Middle frontal gyrus (tissue), 1 donor: ENCODE measurements around the gene CYP26C1.

Source experiments
- DNase-seq: peaks from one replicate; pipeline ENCODE4 v3.0.0-alpha.2; 2015; ENCODE audit warnings: low spot score; ENCODE audit errors: extremely low spot score

Gene CYP26C1, protein sequence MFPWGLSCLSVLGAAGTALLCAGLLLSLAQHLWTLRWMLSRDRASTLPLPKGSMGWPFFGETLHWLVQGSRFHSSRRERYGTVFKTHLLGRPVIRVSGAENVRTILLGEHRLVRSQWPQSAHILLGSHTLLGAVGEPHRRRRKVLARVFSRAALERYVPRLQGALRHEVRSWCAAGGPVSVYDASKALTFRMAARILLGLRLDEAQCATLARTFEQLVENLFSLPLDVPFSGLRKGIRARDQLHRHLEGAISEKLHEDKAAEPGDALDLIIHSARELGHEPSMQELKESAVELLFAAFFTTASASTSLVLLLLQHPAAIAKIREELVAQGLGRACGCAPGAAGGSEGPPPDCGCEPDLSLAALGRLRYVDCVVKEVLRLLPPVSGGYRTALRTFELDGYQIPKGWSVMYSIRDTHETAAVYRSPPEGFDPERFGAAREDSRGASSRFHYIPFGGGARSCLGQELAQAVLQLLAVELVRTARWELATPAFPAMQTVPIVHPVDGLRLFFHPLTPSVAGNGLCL

GRCh38 chr10:93059975-93060886 lies at the start of gene CYP26C1:
Gene CYP26C1 (plus strand): TSS chr10:93060798. CDS start chr10:93061264, 466 bp downstream.
- DNase-seq: no peak

- DNase-seq: no peak
These were observed 44.9 kb upstream of the CYP26C1 start for GRCh38 chr10:93015722-93016121.

GRCh38 chr10:93023013-93023650 lies 37.5 kb upstream of the CYP26C1 start:
- DNase-seq: no peak

DNA sequence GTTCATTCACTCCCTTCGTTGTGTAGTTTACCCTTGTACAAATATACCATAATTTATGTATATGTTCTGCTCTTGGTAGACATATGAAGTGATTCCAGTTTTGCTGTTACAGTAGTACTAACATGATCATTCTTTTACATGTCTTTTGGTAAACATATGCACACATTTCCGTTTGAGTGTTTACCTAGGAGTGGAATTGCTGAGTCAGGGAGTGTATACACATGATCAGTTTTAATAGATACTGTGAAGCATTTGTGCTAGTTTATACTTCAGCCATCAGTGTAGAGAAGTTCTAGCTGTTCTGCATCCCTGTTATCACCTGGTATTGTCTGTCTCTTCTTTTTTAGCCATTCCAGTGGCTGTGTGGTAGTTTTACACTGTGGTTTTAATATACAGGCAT lies 34.5 kb upstream of the CYP26C1 start:
- DNase-seq: no peak

DNA sequence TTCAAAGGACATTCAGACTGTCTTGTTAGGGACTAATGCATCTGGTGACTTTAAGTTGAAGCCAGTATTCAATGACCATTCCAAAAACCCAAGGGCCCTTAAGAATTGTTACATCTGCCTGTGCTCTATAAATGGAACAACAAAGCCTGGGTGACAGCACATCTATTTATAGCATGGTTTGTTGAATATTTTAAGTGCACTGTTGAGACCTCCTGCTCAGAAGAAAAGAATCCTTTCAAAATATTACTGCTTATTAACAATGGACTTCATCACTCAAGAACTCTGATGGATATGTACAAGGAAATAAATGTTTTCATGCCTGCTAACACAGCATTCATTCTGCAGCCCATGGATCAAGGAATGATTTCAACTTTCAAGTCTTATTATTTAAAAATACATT lies 33.1 kb upstream of the CYP26C1 start:
- no peak for DNase-seq

- DNase-seq: no peak
These were observed 31.7 kb upstream of the CYP26C1 start for GRCh38 chr10:93028883-93029282.

DNA sequence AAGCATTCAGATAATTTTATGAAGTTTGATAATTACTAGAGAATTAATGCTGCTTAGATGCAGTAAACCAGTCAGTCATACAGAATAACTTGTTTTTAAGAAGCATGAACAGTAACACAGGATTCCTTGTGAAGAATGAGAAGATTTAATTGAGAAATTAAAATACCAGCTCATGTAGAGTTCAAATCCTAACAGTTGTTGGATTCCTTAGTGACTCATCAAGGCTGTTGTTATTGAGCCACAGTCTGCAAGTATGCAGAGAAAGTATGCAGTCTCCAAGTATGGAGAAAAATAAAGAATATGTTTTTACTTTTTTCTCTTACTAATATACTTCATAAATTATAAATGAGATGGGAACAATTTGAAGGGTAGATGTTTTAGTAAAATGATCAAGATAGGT lies 30.2 kb upstream of the CYP26C1 start:
- no peak for DNase-seq

- DNase-seq: no peak
These were observed 28.3 kb upstream of the CYP26C1 start for GRCh38 chr10:93032105-93032808.

DNA sequence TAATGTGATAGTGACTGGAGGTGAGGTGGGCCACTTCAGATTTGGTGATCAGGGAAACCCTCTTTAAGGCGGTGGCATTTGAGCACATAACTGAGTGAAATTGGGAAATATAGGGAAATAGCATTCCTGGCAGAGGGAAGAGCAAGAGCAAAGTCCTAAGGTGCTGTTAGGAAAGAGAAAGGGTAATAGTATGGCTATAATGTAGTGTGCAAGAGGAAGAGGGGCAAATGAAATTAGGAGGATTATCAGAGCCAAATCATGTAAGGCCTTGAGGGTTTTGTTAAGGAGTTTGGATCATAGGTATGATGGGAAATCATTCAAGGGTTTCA lies 27.8 kb upstream of the CYP26C1 start:
- no peak for DNase-seq

- no peak for DNase-seq
These were observed 26.2 kb upstream of the CYP26C1 start for GRCh38 chr10:93034426-93034825.

DNA sequence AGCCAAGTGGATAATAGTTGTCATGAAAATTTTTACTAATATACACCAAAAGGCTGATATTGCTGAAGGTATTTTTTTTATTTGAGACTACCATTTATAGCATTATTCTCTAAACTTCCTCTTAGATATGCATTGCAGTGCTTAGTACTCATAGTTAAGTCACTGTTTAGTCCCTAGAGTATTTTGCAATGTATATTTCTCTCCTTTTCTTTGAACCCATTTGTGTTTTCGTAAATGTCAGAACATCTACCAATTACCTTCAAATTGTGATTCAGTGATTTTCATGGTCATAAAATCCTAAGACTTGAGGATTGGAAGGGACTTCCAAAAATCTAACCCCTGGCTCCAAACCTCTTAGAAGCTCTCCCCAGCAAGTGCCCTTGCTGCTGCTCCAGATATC lies 21.5 kb upstream of the CYP26C1 start:
- no peak for DNase-seq

- no peak for DNase-seq
These were observed 20.9 kb upstream of the CYP26C1 start for GRCh38 chr10:93039721-93040120.

GRCh38 chr10:93054486-93054885 lies 6.1 kb upstream of the CYP26C1 start:
- DNase-seq: no peak

DNA sequence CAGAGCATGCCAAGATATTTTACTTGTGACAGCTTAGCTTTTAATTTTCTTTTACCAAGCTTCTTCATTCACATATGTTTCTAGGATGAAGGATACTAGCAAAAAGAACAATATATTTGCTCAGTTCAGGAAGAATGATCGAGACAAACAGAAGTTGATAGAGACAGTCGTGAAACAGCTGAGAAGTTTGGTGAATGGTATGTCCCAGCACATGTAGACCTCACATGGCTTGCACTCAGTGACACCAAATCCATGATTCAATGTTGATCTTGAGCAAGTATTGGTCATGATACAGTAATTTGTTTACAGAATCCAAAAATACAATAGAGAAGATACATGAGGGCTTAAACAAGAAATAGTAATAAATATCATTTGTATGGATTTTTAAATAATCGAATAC lies 2.5 kb upstream of the CYP26C1 start:
- no peak for DNase-seq

DNA sequence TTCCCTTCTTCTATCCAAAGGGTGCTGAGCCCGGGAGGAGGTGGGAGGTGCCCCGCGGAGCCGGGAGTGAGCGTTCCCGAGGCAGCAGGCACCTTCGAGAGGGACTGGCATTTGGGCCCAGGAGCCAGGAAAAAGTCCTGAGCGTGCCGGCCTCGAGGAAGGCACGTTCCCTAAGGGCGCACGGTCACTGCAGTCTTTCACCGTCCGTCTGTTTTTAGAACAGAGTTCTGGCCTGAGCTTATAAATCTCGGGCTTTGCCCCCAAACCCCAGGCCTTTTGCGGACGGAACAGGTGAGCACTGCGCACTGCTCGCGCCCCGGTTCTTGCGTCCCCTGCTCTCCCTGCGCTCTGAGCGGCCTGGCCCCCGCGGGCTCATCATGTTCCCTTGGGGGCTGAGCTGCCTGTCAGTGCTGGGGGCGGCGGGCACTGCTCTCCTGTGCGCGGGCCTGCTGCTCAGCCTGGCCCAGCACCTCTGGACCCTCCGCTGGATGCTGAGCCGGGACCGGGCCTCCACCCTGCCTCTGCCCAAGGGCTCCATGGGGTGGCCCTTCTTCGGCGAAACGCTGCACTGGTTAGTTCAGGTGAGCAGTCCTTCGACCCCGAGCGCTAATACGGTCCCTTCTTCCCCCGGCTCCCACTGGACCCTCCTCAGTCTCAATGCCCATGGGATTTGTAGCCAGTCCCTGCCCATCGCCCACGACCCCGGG lies 442 bp downstream of the CYP26C1 start:
- DNase-seq: no peak

DNA sequence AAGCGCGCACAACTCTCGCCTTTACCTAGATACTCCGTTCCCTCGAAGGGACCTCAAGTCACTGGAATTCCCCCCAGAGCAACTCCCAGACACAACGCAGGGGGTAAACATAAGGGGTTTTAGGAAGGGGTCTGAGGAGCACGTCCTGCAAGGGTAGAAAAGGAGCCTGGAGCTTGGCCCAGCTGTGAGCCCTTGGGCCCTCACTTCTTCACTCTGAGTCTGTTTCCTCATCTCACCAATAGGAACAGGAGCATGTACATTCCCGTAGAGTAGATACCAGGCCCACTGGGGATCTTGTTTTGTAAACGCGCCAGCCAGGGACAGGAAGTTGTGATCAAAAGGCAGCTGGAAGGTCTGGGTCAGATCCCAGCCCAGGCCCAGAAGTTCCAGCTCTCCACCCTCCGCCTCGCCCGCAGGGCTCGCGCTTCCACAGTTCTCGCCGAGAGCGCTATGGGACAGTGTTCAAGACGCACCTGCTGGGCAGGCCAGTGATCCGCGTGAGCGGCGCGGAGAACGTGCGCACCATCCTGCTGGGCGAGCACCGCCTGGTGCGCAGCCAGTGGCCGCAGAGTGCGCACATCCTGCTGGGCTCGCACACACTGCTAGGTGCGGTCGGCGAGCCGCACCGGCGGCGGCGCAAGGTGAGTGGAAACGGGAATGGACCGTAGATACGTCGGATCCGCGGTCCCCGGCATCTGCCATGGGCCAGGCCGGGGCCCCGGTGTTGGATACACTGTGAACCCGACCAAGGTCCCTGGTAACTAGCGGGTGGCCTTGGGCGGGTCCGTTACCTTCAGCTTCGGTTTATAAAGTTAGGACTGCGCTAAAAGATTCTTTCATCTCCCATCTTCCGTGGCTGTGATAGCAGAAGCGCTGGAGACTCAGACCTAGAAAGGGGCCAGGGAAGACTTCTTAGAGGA lies 1.3 kb downstream of the CYP26C1 start:
- DNase-seq: no peak

DNA sequence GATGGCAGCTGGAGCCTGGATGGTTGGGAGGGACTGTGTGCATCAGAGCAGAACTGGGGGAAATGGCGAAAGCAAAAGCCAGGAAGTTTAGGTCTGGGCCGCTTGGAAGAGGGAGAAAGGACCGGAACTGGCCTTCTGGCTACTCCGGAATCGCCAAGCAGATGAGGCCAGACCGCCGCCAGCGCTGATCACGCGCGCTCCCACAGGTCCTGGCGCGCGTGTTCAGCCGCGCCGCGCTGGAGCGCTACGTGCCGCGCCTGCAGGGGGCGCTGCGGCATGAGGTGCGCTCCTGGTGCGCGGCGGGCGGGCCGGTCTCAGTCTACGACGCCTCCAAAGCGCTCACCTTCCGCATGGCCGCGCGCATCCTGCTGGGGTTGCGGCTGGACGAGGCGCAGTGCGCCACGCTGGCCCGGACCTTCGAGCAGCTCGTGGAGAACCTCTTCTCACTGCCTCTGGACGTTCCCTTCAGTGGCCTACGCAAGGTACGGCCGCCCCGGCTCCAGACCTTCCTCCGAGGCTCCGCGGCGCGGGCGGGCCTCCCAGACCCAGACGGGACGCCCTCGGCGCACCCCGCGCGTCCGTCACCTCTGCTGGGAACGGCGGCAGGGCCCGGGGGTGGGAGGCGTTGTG lies 2.0 kb downstream of the CYP26C1 start:
- DNase-seq: no peak

- DNase-seq: no peak
These were observed 2.8 kb downstream of the CYP26C1 start for GRCh38 chr10:93063144-93063976.
